PFSK-1 (cell line): Measurements from ENCODE around the gene HNRNPC.

Source experiments
- POLR2AphosphoS5 ChIP-seq: IDR thresholded peaks from 2 replicates; pipeline ENCODE4 v1.6.1; 2012; ENCODE audit warnings: low read depth, mild to moderate bottlenecking, control low read depth, low read length, moderate library complexity
- SIN3A ChIP-seq: IDR thresholded peaks from 2 replicates; pipeline ENCODE4 v1.6.1; 2012; ENCODE audit warnings: mild to moderate bottlenecking, low read length, moderate library complexity, borderline replicate concordance; ENCODE audit not compliant: insufficient read depth

GRCh38 chr14:21227981-21228380, 41.3 kb downstream of the HNRNPC start:
- TF ChIP-seq POLR2AphosphoS5, result no peak
- TF ChIP-seq SIN3A, result no peak
